HEK293T (cell line): ENCODE results near the gene PRICKLE4.
A peak's percentile ranks its signal among the peaks of the same experiment; 100 is the strongest.

Source experiments
- CTCF ChIA-PET: fragments of 350-600 bp; formaldehyde crosslinking; extraction: SDS; loops from one replicate; lab custom pipeline; 2021; ENCODE audit warnings: antibody characterized with exemption, inconsistent platforms; lab: Yijun Ruan, JAX
- POLR2A ChIA-PET: fragments of 350-600 bp; formaldehyde crosslinking; extraction: SDS; loops from one replicate; lab custom pipeline; 2020; ENCODE audit warnings: antibody characterized with exemption, inconsistent platforms; lab: Yijun Ruan, JAX
- DNase-seq: peaks from one replicate; pipeline ENCODE4 v3.0.0; 2012; ENCODE audit warnings: mixed read lengths; ENCODE audit errors: extremely low spot score
- ARNT ChIP-seq: fragments of 450-650 bp; IDR thresholded peaks from 2 replicates; pipeline ENCODE4 v1.6.1; 2017; ENCODE audit warnings: mild to moderate bottlenecking
- BHLHE40 ChIP-seq: fragments of 450-650 bp; IDR thresholded peaks from 2 replicates; pipeline ENCODE4 v1.6.1; 2016; ENCODE audit warnings: mild to moderate bottlenecking, moderate library complexity, borderline replicate concordance
- CTBP1 ChIP-seq: fragments of 450-650 bp; IDR thresholded peaks from 2 replicates; pipeline ENCODE4 v1.6.1; 2016; ENCODE audit warnings: borderline replicate concordance
- ELF4 ChIP-seq: fragments of 450-650 bp; IDR thresholded peaks from 2 replicates; pipeline ENCODE4 v1.6.1; 2017; ENCODE audit warnings: antibody characterized with exemption
- FOXA1 ChIP-seq: fragments of 450-650 bp; IDR thresholded peaks from 2 replicates; pipeline ENCODE4 v1.6.1; 2016; ENCODE audit warnings: mild to moderate bottlenecking
- FOXK2 ChIP-seq: fragments of 450-650 bp; IDR thresholded peaks from 2 replicates; pipeline ENCODE4 v1.6.1; 2016; ENCODE audit warnings: mild to moderate bottlenecking
- FOXM1 ChIP-seq: fragments of 450-650 bp; IDR thresholded peaks from 2 replicates; pipeline ENCODE4 v1.6.1; 2017; ENCODE audit warnings: mild to moderate bottlenecking, borderline replicate concordance
- HDGF ChIP-seq: fragments of 450-650 bp; IDR thresholded peaks from 2 replicates; pipeline ENCODE4 v1.6.1; 2017; ENCODE audit warnings: antibody characterized with exemption, borderline replicate concordance
- L3MBTL2 ChIP-seq: fragments of 450-650 bp; conservative IDR thresholded peaks from 2 replicates; pipeline ENCODE4 v1.6.1; 2016; ENCODE audit warnings: mild to moderate bottlenecking
- LEF1 ChIP-seq: fragments of 450-650 bp; IDR thresholded peaks from 2 replicates; pipeline ENCODE4 v1.6.1; 2017; ENCODE audit warnings: mild to moderate bottlenecking, borderline replicate concordance
- NFRKB ChIP-seq: fragments of 450-650 bp; IDR thresholded peaks from 2 replicates; pipeline ENCODE4 v1.6.1; 2016; ENCODE audit warnings: mild to moderate bottlenecking, moderate library complexity
- SP1 ChIP-seq: fragments of 450-650 bp; IDR thresholded peaks from 2 replicates; pipeline ENCODE4 v1.6.1; 2017
- SUZ12 ChIP-seq: fragments of 450-650 bp; IDR thresholded peaks from 2 replicates; pipeline ENCODE4 v1.6.1; 2016; ENCODE audit warnings: mild to moderate bottlenecking
- TARDBP ChIP-seq: fragments of 450-650 bp; IDR thresholded peaks from 2 replicates; pipeline ENCODE4 v1.6.1; 2016
- ZNF384 ChIP-seq: fragments of 450-650 bp; IDR thresholded peaks from 2 replicates; pipeline ENCODE4 v1.6.1; 2016
- TF ChIP-seq, protein P1 (sequence below): fragments of 450-650 bp; IDR thresholded peaks from 2 replicates; pipeline ENCODE4 v1.6.1; 2016

Gene PRICKLE4

GRCh38 chr6:41787219-41787917 is 6.8 kb downstream of the PRICKLE4 start, which contains the start of gene TOMM6:
Gene TOMM6 (plus strand): TSS chr6:41787694. CDS start chr6:41787698, 4 bp downstream.
- ChIA-PET CTCF (interaction anchor here (0.6 to 3.1 kb wide), 19 partner anchors 14 to 508 kb away, joined by 3 to 37 read pairs (median 3); partner anchors contain the start of genes BYSL, MED20 and TAF8), POLR2A (interaction anchor here (0.7 to 2.7 kb wide), 25 partner anchors 9 to 268 kb away, joined by 3 to 15 read pairs (median 4); partner anchors contain the start of genes BYSL, MED20, TAF8 and USP49)
- TF ChIP-seq ARNT (no peak), CTBP1 (peak; percentile 8; the same call in 1 of the 2 replicates), FOXK2 (no peak), TARDBP (no peak), ELF4 (peak; percentile 91), FOXA1 (no peak), SP1 (no peak)
- TF ChIP-seq, protein P1, sequence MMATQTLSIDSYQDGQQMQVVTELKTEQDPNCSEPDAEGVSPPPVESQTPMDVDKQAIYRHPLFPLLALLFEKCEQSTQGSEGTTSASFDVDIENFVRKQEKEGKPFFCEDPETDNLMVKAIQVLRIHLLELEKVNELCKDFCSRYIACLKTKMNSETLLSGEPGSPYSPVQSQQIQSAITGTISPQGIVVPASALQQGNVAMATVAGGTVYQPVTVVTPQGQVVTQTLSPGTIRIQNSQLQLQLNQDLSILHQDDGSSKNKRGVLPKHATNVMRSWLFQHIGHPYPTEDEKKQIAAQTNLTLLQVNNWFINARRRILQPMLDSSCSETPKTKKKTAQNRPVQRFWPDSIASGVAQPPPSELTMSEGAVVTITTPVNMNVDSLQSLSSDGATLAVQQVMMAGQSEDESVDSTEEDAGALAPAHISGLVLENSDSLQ, result peak; percentile 43; the same call in 1 of the 2 replicates
- DNase-seq, result peak; percentile 88

DNA sequence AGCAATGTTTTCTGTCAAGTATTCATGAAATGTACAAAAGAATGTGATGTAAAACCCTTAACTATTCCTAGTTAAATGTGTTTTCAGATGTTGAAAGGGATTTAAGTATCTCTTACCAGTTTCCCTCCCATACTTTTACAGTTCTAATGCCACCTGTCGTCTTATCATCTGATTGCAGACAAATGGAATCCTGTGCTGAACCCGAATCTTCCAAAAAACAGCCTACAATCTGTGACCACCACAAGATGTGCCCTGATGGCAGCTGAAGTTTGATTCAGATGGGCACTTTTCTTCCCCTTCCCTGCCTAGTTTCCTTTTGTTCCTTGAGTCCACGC is 8.8 kb downstream of the PRICKLE4 start:
- DNase-seq, result no peak
- CTCF ChIA-PET, result no interaction called here
- no peak for TF ChIP-seq SP1
- TF ChIP-seq, protein P1, result no peak
- TF ChIP-seq FOXA1, result no peak
- TF ChIP-seq HDGF, result no peak
- TF ChIP-seq FOXM1, result no peak
- TF ChIP-seq TARDBP, result no peak
- TF ChIP-seq SUZ12, result no peak
- TF ChIP-seq ARNT, result no peak
- no peak for TF ChIP-seq L3MBTL2
- no peak for TF ChIP-seq LEF1
- TF ChIP-seq FOXK2, result no peak
- TF ChIP-seq ZNF384, result no peak
- TF ChIP-seq CTBP1, result no peak
- no peak for TF ChIP-seq ELF4
- TF ChIP-seq NFRKB, result no peak
- POLR2A ChIA-PET, result no interaction called here

DNA sequence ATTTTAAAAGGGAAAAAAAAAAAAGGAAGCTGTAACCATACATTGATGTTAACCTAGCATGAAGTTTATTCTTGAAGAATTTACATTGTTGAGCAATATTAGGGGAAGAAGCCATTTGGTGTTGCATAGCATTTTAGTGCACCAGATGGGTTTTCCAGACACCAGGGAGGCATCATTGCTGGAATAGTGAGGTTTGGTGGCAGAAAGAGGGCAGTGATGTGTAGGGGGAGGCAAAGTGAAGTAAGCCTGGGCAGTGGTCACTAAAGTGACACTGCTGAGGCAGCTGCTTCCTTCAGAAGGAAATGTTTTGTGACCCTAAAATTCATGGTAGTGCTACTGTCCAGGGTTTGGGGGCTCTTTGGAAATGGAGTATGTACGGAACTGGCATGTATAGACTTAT is 9.5 kb downstream of the PRICKLE4 start:
- POLR2A ChIA-PET, result no interaction called here
- CTCF ChIA-PET, result no interaction called here
- no peak for TF ChIP-seq FOXA1
- no peak for TF ChIP-seq TARDBP
- TF ChIP-seq ARNT, result no peak
- no peak for DNase-seq

DNA sequence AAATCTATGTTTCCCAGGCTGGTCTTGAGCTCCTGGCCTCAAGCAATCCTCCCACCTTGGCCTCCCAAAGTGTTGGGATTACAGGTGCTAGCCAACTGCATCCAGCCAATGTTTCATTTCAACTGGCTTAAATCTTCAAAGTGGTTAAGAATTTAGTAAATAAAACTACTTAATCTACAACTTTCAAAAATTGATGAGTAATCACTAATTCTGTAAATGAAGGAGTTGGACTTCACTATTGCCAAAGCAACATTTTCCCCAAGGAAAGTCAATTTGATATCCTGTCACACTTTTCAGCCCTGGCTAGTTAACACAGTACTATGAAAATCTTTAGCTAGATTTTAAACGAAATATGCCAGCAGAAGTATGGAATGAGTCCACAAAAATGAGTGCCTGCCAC is 10.7 kb downstream of the PRICKLE4 start:
- ChIA-PET POLR2A (no interaction called here), CTCF (no interaction called here)
- no peak for DNase-seq
- TF ChIP-seq HDGF (no peak), ARNT (no peak)

GRCh38 chr6:41791984-41792383 is 11.4 kb downstream of the PRICKLE4 start:
- ChIA-PET CTCF (no interaction called here), POLR2A (no interaction called here)
- no peak for DNase-seq
- TF ChIP-seq LEF1, result no peak
- TF ChIP-seq, protein P1, result no peak

- POLR2A ChIA-PET, result interaction anchor here (0.7 kb wide), 1 partner anchor 9 kb away, joined by 4 read pairs; the partner anchor contains the start of gene TOMM6
- no peak for DNase-seq
- TF ChIP-seq LEF1 (no peak), ARNT (no peak), FOXK2 (no peak), L3MBTL2 (no peak), SUZ12 (no peak), ZNF384 (no peak), NFRKB (no peak), BHLHE40 (no peak), CTBP1 (no peak), HDGF (no peak), FOXM1 (no peak), SP1 (no peak)
- TF ChIP-seq, protein P1, result no peak
- CTCF ChIA-PET, result no interaction called here
These were observed 15.9 kb downstream of the PRICKLE4 start for GRCh38 chr6:41796474-41796873.
